Right atrium auricular region (tissue), 2 donors: ENCODE results near the gene COL11A2. TPM values are rescaled to one million over a fixed set of nuclear protein-coding genes. Genes with fewer than 3 reads are reported as not detected.

Experiments
- DNase-seq: peaks from one replicate; pipeline ENCODE4 v3.0.0-alpha.2; 2019; ENCODE audit warnings: low spot score
- H3K27ac ChIP-seq, 2 donors: fragments of 200-600 bp; sonication (generic); 1 replicate in 1 of 2; 2 replicates in 1 of 2; pipeline ENCODE4 v1.5.1; 2016 to 2019
- H3K27me3 ChIP-seq, 2 donors: fragments of 200-600 bp; sonication (generic); one replicate each; pipeline versions ENCODE4 v1.5.1 to v1.6.0; 2017 to 2019
- H3K36me3 ChIP-seq: fragments of 200-600 bp; sonication (generic); one replicate; pipeline ENCODE4 v1.5.1; 2016
- H3K4me1 ChIP-seq, 2 donors: fragments of 200-600 bp; sonication (generic); one replicate each; pipeline versions ENCODE4 v1.5.1 to v1.6.0; 2017 to 2019
- H3K4me3 ChIP-seq, 2 donors: fragments of 200-600 bp; sonication (generic); 1 replicate in 1 of 2; 2 replicates in 1 of 2; pipeline ENCODE4 v1.5.1; 2017 to 2019; ENCODE audit warnings: mild to moderate bottlenecking in 1 of 2, moderate library complexity in 1 of 2
- H3K9me3 ChIP-seq, 2 donors: fragments of 200-600 bp; sonication (generic); one replicate each; pipeline ENCODE4 v1.5.1; 2019
- CTCF ChIP-seq, 2 donors: fragments of 200-600 bp; sonication (generic); IDR thresholded peaks; one replicate each; pipeline ENCODE4 v1.5.1; 2019; ENCODE audit warnings: antibody characterized with exemption in 2 of 2
- total RNA-seq, 2 donors: library from RNA; depleted of rRNA; stranded (reverse); fragments of >200 nt; gene quantifications; one replicate each; pipeline ENCODE4 v1.1.0, GENCODE V29; 2016

The COL11A2 gene
- total RNA-seq, 2 donors from 2014 or later: 0.63 to 1.5 TPM

- H3K4me3 ChIP-seq: no peak overlapping the region
- no peak for TF ChIP-seq CTCF (IDR thresholded peaks at IDR 0.05)
- H3K4me1 ChIP-seq: peaks cover 0 to 4% of the 10 kb centered on the region in 2 donors
- H3K9me3 ChIP-seq: no peaks in the 10 kb centered on the region
- no peaks in the 10 kb centered on the region for H3K36me3 ChIP-seq
- DNase-seq: no peak
- no peaks in the 10 kb centered on the region for H3K27me3 ChIP-seq
- no peak overlapping the region for H3K27ac ChIP-seq
These were observed 25.5 kb downstream of the COL11A2 start for GRCh38 chr6:33166811-33167210.

DNA sequence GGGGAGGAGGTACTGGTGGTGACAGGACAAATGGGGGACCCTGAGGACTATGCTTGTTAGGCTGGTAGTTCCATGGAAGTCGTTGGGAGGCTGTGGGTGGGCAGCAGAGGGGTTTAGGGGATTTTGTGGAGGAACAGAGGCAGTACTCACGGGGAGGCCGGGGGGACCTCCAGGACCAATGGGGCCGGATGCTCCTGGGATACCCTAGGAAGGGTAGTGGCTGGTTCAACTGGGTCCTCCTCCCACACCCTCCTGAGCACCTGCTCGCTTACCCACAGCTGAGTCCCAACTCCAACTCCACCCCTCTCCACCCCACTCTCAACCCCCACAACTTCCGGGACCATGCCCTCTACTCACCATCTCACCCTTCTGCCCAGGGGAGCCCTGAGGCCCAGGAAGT lies 25.9 kb downstream of the COL11A2 start:
- TF ChIP-seq CTCF (IDR thresholded peaks at IDR 0.05): no peak
- H3K27ac ChIP-seq: no peak overlapping the region
- no peaks in the 10 kb centered on the region for H3K36me3 ChIP-seq
- H3K27me3 ChIP-seq: no peaks in the 10 kb centered on the region
- peaks cover 0 to 9% of the 10 kb centered on the region in 2 donors for H3K4me1 ChIP-seq
- no peak overlapping the region for H3K4me3 ChIP-seq
- no peak for DNase-seq
- no peaks in the 10 kb centered on the region for H3K9me3 ChIP-seq

DNA sequence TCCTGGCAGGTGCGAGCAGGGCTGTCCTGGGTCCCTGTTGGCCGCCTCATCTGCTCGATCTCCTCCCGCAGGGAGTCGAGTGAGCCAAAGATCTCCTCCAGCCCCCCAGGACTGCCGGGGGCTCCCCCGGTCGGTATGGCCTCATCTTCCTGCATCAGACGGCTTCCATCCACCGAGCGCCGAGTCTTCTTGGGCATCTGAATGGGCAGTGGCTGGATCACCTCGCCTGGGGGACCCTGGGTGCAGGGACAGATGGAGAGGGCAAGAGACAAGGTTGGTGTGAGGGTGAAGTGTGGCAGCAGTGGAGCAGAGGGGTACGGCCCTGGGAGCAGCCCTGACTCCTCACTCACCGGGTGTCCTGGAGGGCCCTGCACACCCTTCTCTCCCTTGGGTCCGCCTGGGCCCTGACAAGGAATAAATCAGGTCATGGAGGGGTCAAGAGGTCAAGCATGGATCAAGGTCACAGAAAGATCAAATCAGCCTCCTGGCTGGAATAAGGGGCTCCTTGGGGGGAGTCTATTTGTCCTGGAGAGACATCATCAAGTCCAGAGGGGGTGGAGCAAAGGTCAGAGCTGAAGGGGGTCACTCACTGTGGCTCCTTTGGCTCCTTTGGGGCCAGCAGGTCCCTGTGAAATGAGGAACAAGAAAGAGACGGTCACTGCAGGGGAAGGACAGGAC lies 26.5 kb downstream of the COL11A2 start:
- Histone ChIP-seq H3K36me3 (no peaks in the 10 kb centered on the region), H3K4me1 (peaks cover 0 to 15% of the 10 kb centered on the region in 2 donors), H3K27ac (no peak overlapping the region), H3K27me3 (no peaks in the 10 kb centered on the region), H3K9me3 (no peaks in the 10 kb centered on the region), H3K4me3 (no peak overlapping the region)
- no peak for DNase-seq
- no peak for TF ChIP-seq CTCF (IDR thresholded peaks at IDR 0.05)

GRCh38 chr6:33164665-33165373 lies 27.4 kb downstream of the COL11A2 start:
- no peaks in the 10 kb centered on the region for H3K9me3 ChIP-seq
- no peak overlapping the region for H3K27ac ChIP-seq
- H3K36me3 ChIP-seq: no peaks in the 10 kb centered on the region
- DNase-seq: no peak
- TF ChIP-seq CTCF (IDR thresholded peaks at IDR 0.05): no peak
- H3K4me1 ChIP-seq: peaks cover 0 to 18% of the 10 kb centered on the region in 2 donors
- H3K27me3 ChIP-seq: no peaks in the 10 kb centered on the region
- H3K4me3 ChIP-seq: no peak overlapping the region

DNA sequence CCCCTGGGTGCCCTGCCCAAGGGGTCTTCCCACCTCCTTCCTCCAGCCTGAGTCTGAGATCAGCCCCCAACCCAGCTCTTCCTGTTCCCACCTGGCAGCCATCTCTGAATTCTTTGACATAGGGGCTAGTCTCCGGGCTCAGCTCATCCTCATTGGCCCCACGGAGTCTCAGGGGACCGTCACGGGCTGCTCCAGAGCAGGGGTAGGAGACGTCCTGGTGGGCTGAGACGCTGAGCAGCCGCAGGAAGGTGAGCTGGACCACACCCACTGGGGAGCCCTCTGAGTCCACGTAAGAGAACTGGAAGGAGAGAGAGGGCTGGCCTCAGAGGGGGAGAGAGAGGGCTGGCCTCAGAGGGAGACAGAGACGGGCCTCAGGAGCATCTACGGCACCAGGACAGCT lies 28.1 kb downstream of the COL11A2 start:
- H3K9me3 ChIP-seq: no peaks in the 10 kb centered on the region
- H3K27me3 ChIP-seq: no peaks in the 10 kb centered on the region
- no peak for TF ChIP-seq CTCF (IDR thresholded peaks at IDR 0.05)
- H3K4me3 ChIP-seq: no peak overlapping the region
- H3K27ac ChIP-seq: no peak overlapping the region
- peaks cover 0 to 18% of the 10 kb centered on the region in 2 donors for H3K4me1 ChIP-seq
- DNase-seq: no peak
- no peaks in the 10 kb centered on the region for H3K36me3 ChIP-seq
